GM18873 (cell line): ENCODE results near the gene NOP56.
"Not testable (repeated sequence)": the region's sequence is repeated elsewhere in the genome, so short reads cannot be mapped to it uniquely, and the experiment has no call there.

Source experiments
- ATAC-seq: cut with Tn5 transposase; IDR thresholded peaks from one replicate; pipeline ENCODE4 v1.9.1; 2021; ENCODE audit warnings: mild to moderate bottlenecking, moderate library complexity, moderate number of reproducible peaks; ENCODE audit not compliant: unreplicated experiment, low FRiP score

Gene NOP56

GRCh38 chr20:2673453-2673852 lies 21.0 kb downstream of the NOP56 start:
- no peak for ATAC-seq

- no peak for ATAC-seq
Measured at GRCh38 chr20:2680046-2680445, 27.6 kb downstream of the NOP56 start.

DNA sequence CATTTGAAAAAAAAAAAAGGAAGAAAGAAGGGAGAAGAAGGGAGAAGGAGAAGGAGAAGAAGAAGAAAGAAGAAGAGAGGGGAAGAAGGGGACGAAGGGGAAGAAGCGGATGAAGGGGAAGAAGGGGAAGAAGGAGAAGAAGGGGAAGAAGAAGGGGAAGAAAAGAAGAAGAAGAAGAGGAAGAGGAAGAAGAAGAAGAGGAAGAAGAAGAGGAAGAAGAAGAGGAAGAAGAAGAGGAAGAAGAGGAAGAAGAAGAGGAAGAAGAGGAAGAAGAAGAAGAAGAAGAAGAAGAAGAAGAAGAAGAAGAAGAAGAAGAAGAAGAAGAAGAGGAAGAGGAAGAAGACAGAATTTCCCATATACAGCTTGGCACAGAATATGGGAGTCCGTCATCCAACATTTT lies 29.6 kb downstream of the NOP56 start:
- ATAC-seq = not testable (repeated sequence)

- not testable (repeated sequence) for ATAC-seq
Measured at GRCh38 chr20:2684817-2685216, 32.4 kb downstream of the NOP56 start.

DNA sequence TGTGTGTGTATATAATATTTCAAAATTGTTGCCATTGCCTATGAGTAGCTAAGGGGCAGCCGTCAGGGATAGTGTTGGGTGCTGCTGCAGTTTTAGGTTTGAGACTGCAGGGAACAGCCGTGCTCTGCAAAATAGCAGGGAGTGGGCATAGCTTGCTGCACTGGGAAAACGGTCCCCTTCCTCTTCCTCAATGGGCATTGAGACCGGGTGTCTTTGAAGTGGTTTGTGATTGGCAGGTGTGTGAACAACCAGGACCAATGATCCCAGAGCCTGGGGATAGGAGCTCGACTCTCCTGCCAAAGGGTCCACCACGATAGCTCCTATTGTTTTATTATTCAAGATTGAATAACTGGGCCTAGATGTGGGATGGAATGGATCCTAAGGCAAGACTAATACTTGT lies 35.1 kb downstream of the NOP56 start:
- no peak for ATAC-seq

- no peak for ATAC-seq
Measured at GRCh38 chr20:2688041-2688591, 35.7 kb downstream of the NOP56 start.

- no peak for ATAC-seq
Measured at GRCh38 chr20:2690213-2690612, 37.8 kb downstream of the NOP56 start.

- ATAC-seq = no peak
Measured at GRCh38 chr20:2690718-2691117, 38.3 kb downstream of the NOP56 start.

- ATAC-seq = no peak
Measured at GRCh38 chr20:2691127-2691526, 38.7 kb downstream of the NOP56 start.

GRCh38 chr20:2691663-2692035 lies 39.2 kb downstream of the NOP56 start:
- no peak for ATAC-seq

GRCh38 chr20:2692036-2692885 lies 39.8 kb downstream of the NOP56 start, which contains the start of gene EBF4:
EBF4 (plus strand) TSS chr20:2692780; CDS start chr20:2693646, 866 bp downstream.
- ATAC-seq = no peak

GRCh38 chr20:2692886-2693285 lies 40.5 kb downstream of the NOP56 start:
- no peak for ATAC-seq

GRCh38 chr20:2693286-2694007 lies 41.0 kb downstream of the NOP56 start:
- ATAC-seq = no peak

- no peak for ATAC-seq
Measured at GRCh38 chr20:2694008-2694471, 41.6 kb downstream of the NOP56 start.

DNA sequence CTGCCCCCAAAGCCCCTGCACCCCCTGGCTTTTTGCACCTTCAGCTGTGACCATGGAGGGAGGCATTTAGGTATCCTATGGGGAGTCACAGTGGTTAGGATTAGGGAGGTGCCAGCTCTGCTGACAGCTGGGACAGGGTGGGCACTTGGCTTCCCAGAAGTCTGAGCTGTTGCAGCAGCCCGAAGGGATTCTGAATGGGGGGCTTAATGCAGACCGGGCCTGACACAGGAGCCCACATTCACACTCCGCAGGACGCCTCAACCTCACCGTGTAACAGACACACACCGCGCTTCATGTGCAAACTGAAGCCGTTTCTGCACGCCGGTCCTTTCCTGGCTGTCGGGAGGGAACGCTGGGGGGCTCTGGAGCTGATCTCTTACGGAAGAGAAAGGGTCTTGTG lies 42.1 kb downstream of the NOP56 start:
- no peak for ATAC-seq

GRCh38 chr20:2695206-2695983 lies 43.0 kb downstream of the NOP56 start:
- ATAC-seq = no peak

DNA sequence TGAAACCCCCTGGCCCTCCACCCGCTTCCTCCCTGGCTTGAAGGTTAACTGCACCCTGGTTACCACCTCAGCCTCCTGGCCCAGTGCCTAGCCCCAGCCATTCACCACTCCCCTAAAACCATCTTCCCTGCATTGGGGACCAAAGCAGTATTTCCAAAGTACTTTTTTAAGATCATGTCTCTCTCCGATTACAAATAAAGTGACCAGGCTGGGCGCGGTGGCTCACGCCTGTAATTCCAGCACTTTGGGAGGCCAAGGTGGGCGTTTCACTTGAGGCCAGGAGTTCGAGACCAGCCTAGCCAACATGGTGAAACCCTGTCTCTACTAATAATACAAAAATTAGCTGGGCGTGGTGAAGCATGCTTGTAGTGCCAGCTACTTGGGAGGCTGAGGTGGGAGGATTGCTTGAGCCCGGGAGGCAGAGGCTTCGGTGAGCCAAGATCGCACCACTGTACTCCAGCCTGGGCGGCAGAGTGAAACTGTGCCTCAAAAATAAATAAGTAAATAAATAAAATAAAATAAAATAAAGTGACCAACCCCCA lies 43.6 kb downstream of the NOP56 start:
- not testable (repeated sequence) for ATAC-seq

GRCh38 chr20:2696646-2697045 lies 44.2 kb downstream of the NOP56 start:
- no peak for ATAC-seq

DNA sequence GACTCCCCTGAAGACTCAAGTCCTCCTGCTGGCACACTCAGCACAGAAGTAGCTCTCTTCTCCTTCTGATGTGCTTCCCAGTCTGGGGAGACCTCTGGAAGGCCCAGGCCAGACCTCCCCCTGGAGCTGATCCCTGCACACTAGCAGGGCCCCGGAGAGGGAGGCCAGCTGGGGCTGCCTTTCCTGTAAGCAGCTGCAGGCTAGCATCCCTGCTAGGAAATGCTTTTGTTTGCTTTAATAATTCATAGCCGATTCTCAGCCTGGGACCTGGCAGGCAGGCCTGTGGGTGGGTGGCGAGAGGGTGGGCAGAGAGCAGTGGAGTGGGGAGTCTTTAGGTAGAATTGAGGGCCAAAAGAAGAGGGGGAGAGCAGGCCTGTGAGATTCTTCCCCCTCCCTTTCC lies 45.3 kb downstream of the NOP56 start:
- no peak for ATAC-seq

DNA sequence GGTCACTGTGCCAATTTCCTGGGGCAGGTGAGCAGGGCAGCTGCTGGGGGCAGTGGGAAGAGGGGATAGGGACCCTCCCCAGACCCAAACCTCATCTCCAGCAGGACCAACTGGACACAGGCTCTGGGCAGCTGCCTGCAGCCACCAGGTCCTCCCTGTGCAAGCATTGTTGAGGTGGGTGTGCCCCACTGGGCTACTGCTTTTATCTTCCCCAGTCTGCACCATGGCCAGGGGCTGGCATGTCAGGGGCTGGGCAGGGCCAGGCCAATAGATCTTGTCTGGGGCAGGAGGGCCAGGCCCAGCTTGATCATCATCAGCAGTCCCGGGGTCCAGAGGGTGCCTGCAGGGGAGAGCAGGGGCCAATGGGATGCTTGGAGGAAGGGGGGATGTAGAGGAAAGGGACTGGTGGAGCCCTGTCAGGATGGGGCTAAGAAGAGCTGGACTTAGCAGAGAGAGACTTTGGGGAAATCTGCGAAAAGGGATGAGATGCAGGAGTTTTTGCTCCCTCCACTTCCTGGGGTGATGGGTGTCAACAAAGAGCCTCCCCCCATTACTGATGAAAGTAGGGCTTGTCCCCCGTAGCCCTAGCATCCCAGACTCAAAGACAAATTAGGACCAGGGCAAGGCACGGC lies 45.9 kb downstream of the NOP56 start:
- ATAC-seq = no peak
